SK-N-MC (cell line): ENCODE measurements around the gene CACNA2D1.

ENCODE experiments used
- DNase-seq: peaks from one replicate; pipeline ENCODE4 v3.0.0-alpha.2; 2011; ENCODE audit warnings: low read depth, low spot score
- H3K27ac ChIP-seq: fragments of 200-600 bp; sonication (generic); 2 replicates; pipeline ENCODE4 v1.5.1; 2016; ENCODE audit warnings: mixed run types
- H3K36me3 ChIP-seq: fragments of 200-600 bp; sonication (generic); 2 replicates; pipeline ENCODE4 v1.6.1; 2017; ENCODE audit warnings: antibody characterized with exemption, low read length, mixed read lengths; ENCODE audit not compliant: insufficient read depth
- H3K4me3 ChIP-seq: fragments of 200-600 bp; sonication (generic); 2 replicates; pipeline ENCODE4 v1.5.1; 2016
- H3K9ac ChIP-seq: fragments of 200-600 bp; sonication (generic); 2 replicates; pipeline ENCODE4 v1.8.0; 2017; ENCODE audit warnings: mixed run types, mixed read lengths; ENCODE audit not compliant: insufficient read length
- H3K9me3 ChIP-seq: fragments of 200-600 bp; sonication (generic); 2 replicates; pipeline ENCODE4 v1.6.1; 2017; ENCODE audit warnings: low read depth, mild to moderate bottlenecking, antibody characterized with exemption, low read length, moderate library complexity, mixed read lengths
- EZH2 ChIP-seq: fragments of 200-600 bp; sonication (generic); IDR thresholded peaks from one replicate; pipeline ENCODE4 v1.6.1; 2017; ENCODE audit warnings: antibody characterized with exemption
- FOXP2 ChIP-seq: optimal IDR thresholded peaks from 2 replicates; pipeline ENCODE3; 2011; ENCODE audit warnings: mild to moderate bottlenecking, moderate library complexity; ENCODE audit not compliant: insufficient read depth; ENCODE audit errors: extremely low read length, control extremely low read depth
- POLR2AphosphoS5 ChIP-seq: IDR thresholded peaks from 2 replicates; pipeline ENCODE4 v1.6.1; 2012; ENCODE audit warnings: mild to moderate bottlenecking, low read depth, low read length, borderline replicate concordance

CACNA2D1 gene

GRCh38 chr7:82286798-82287140 is 156.8 kb downstream of the CACNA2D1 start:
- Histone ChIP-seq H3K4me3 (no peak overlapping the region), H3K9ac (no peak overlapping the region), H3K36me3 (peaks cover 3% of the 10 kb centered on the region; the same call in 1 of the 2 replicates), H3K9me3 (0 out of 2 replicates have a peak, but pooled peaks cover under 1% of the 10 kb centered on the region), H3K27ac (peak overlapping the region; percentile 84)
- no peak for DNase-seq
- TF ChIP-seq POLR2AphosphoS5 (no peak), EZH2 (no peak), FOXP2 (no peak)

- H3K27ac ChIP-seq, result peak overlapping the region; percentile 84
- no peak overlapping the region for H3K4me3 ChIP-seq
- peaks cover 3% of the 10 kb centered on the region; the same call in 1 of the 2 replicates for H3K36me3 ChIP-seq
- no peak for DNase-seq
- no peaks in the 10 kb centered on the region for H3K9me3 ChIP-seq
- H3K9ac ChIP-seq, result peak overlapping the region; percentile 0
- TF ChIP-seq EZH2, result no peak
- TF ChIP-seq FOXP2, result no peak
- no peak for TF ChIP-seq POLR2AphosphoS5
These were observed 157.3 kb downstream of the CACNA2D1 start for GRCh38 chr7:82286096-82286797.

- peak; percentile 59 for DNase-seq
- TF ChIP-seq POLR2AphosphoS5, result peak; percentile 17; the same call in 1 of the 2 replicates
- TF ChIP-seq FOXP2, result no peak
- TF ChIP-seq EZH2, result no peak
- Histone ChIP-seq H3K4me3 (peak overlapping the region; percentile 37; the same call in 1 of the 2 replicates), H3K36me3 (peaks cover 3% of the 10 kb centered on the region; the same call in 1 of the 2 replicates), H3K9me3 (no peaks in the 10 kb centered on the region), H3K27ac (peak overlapping the region; percentile 84), H3K9ac (no peak overlapping the region)
These were observed 158.5 kb downstream of the CACNA2D1 start for GRCh38 chr7:82284936-82285519.

GRCh38 chr7:82275342-82275741 is 168.2 kb downstream of the CACNA2D1 start:
- Histone ChIP-seq H3K4me3 (no peak overlapping the region), H3K9me3 (no peaks in the 10 kb centered on the region), H3K27ac (no peak overlapping the region), H3K36me3 (no peaks in the 10 kb centered on the region), H3K9ac (no peak overlapping the region)
- TF ChIP-seq POLR2AphosphoS5 (no peak), FOXP2 (no peak), EZH2 (no peak)
- no peak for DNase-seq

GRCh38 chr7:82274681-82275080 is 168.9 kb downstream of the CACNA2D1 start:
- TF ChIP-seq FOXP2 (no peak), EZH2 (no peak), POLR2AphosphoS5 (no peak)

GRCh38 chr7:82273886-82274285 is 169.7 kb downstream of the CACNA2D1 start:
- Histone ChIP-seq H3K9me3 (no peaks in the 10 kb centered on the region), H3K36me3 (no peaks in the 10 kb centered on the region), H3K9ac (no peak overlapping the region), H3K27ac (no peak overlapping the region), H3K4me3 (no peak overlapping the region)
- TF ChIP-seq FOXP2, result no peak
- no peak for TF ChIP-seq EZH2
- TF ChIP-seq POLR2AphosphoS5, result no peak
- no peak for DNase-seq

More at GRCh38 chr7:82274681-82275080, 168.9 kb downstream of the CACNA2D1 start:
- Histone ChIP-seq H3K36me3 (no peaks in the 10 kb centered on the region), H3K9ac (no peak overlapping the region), H3K27ac (no peak overlapping the region), H3K4me3 (no peak overlapping the region), H3K9me3 (no peaks in the 10 kb centered on the region)
- DNase-seq, result no peak

GRCh38 chr7:82270870-82271269 is 172.7 kb downstream of the CACNA2D1 start:
- DNase-seq, result no peak
- TF ChIP-seq POLR2AphosphoS5, result no peak
- Histone ChIP-seq H3K27ac (no peak overlapping the region), H3K9ac (no peak overlapping the region), H3K36me3 (no peaks in the 10 kb centered on the region), H3K4me3 (no peak overlapping the region), H3K9me3 (no peaks in the 10 kb centered on the region)

GRCh38 chr7:82268632-82269031 is 174.9 kb downstream of the CACNA2D1 start:
- TF ChIP-seq EZH2 (no peak), FOXP2 (no peak), POLR2AphosphoS5 (no peak)
- no peak overlapping the region for H3K27ac ChIP-seq
- H3K9me3 ChIP-seq, result no peaks in the 10 kb centered on the region
- no peaks in the 10 kb centered on the region for H3K36me3 ChIP-seq
- H3K4me3 ChIP-seq, result no peak overlapping the region
- no peak overlapping the region for H3K9ac ChIP-seq
- no peak for DNase-seq

- Histone ChIP-seq H3K27ac (no peak overlapping the region), H3K9ac (no peak overlapping the region), H3K9me3 (no peaks in the 10 kb centered on the region), H3K4me3 (no peak overlapping the region), H3K36me3 (no peaks in the 10 kb centered on the region)
- no peak for DNase-seq
- TF ChIP-seq EZH2 (no peak), FOXP2 (no peak), POLR2AphosphoS5 (no peak)
These were observed 177.5 kb downstream of the CACNA2D1 start for GRCh38 chr7:82266081-82266480.
